ENCODE results near the gene ARHGEF4. TPM values are rescaled to one million over a fixed set of nuclear protein-coding genes. Genes with fewer than 3 reads are reported as not detected.

ARHGEF4 gene
- total RNA-seq, 2 experiments from 2014 or later = 4.2 to 4.3 TPM

DNA sequence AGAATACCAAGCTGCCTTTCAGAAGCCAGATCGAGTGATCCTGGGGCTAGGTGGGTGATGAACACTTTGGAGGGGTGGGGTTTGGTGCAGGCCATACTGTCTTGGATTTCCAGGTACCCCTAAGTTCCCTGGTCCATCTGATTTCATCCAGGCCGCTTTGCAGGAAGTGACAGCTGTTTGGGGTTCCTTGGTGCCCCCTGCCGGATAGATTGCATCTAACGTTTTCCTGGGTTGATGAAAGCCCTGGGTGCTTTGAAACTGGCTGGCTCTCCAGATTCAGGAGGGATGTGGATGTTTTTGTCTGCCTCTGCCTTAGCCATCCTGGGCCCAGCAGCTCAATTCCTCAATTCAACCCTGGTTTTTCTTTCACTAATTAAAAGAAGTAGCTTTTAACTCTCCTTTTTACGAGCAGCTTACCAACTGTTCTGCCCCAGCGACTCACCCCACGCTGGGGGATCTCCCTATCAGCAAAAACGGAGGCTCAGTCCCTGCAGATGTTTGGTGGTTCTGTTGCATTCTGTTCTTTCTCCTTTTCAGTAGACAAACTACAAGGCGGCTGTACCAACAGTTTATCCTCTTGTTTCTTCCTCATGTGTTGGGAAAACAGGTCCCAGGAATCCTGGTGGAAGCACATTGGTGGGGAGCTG lies 37.1 kb downstream of the ARHGEF4 start:
- no peaks in the 10 kb centered on the region for H3K9me3 Mint-ChIP-seq
- H3K27ac Mint-ChIP-seq = no peak overlapping the region
- ChIA-PET CTCF (interaction anchor here (0.6 to 12.6 kb wide), 24 partner anchors 11 to 167 kb away, joined by 3 to 241 read pairs (median 4); no protein-coding TSS in a partner anchor), POLR2A (no interaction called here)
- intact Hi-C loops (cut with micrococcal nuclease) = loop anchor here (1.0 kb wide), 1 partner anchor 77 kb away; no protein-coding TSS in a partner anchor
- no peak overlapping the region for H3K4me3 Mint-ChIP-seq
- peaks cover 2% of the 10 kb centered on the region for H3K4me1 Mint-ChIP-seq (ENCODE audit: low read depth)
- DNase-seq (peak; percentile 87), ATAC-seq (peak; percentile 90)
- peaks cover 9% of the 10 kb centered on the region for H3K27me3 Mint-ChIP-seq
- TF ChIP-seq, protein P1, sequence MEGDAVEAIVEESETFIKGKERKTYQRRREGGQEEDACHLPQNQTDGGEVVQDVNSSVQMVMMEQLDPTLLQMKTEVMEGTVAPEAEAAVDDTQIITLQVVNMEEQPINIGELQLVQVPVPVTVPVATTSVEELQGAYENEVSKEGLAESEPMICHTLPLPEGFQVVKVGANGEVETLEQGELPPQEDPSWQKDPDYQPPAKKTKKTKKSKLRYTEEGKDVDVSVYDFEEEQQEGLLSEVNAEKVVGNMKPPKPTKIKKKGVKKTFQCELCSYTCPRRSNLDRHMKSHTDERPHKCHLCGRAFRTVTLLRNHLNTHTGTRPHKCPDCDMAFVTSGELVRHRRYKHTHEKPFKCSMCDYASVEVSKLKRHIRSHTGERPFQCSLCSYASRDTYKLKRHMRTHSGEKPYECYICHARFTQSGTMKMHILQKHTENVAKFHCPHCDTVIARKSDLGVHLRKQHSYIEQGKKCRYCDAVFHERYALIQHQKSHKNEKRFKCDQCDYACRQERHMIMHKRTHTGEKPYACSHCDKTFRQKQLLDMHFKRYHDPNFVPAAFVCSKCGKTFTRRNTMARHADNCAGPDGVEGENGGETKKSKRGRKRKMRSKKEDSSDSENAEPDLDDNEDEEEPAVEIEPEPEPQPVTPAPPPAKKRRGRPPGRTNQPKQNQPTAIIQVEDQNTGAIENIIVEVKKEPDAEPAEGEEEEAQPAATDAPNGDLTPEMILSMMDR (IDR thresholded peaks at IDR 0.05) = peak; percentile 68
- no peaks in the 10 kb centered on the region for H3K36me3 Mint-ChIP-seq (ENCODE audit: low read depth)

DNA sequence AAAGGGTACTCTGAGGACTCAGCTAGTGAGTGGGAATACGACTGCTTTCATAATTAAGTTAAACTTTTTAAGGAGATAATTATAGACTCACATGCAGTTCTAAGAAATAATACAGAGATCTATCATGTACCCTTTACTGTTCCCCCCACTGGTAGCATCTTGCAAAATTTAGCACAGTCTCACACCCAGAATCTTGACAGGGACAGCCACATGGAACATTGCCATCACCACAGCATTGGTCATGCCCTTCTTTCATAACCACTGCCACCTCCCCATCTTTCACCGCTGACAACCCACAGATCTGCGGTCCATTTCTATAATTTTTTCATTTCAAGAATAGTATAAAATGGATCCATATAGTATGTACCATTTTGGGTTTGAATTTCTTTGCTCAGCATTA lies 37.8 kb downstream of the ARHGEF4 start:
- Mint-ChIP-seq H3K4me1 (ENCODE audit: low read depth) (peaks cover 2% of the 10 kb centered on the region), H3K36me3 (ENCODE audit: low read depth) (no peaks in the 10 kb centered on the region), H3K9me3 (no peaks in the 10 kb centered on the region), H3K4me3 (no peak overlapping the region), H3K27me3 (peaks cover 6% of the 10 kb centered on the region), H3K27ac (no peak overlapping the region)
- DNase-seq (no peak), ATAC-seq (no peak)
- TF ChIP-seq, protein P1 (IDR thresholded peaks at IDR 0.05) = no peak
- ChIA-PET CTCF (interaction anchor here (0.8 to 12.6 kb wide), 15 partner anchors 10 to 167 kb away, joined by 3 to 241 read pairs (median 6); no protein-coding TSS in a partner anchor), POLR2A (no interaction called here)
- intact Hi-C loops (cut with micrococcal nuclease) = no loop called here

DNA sequence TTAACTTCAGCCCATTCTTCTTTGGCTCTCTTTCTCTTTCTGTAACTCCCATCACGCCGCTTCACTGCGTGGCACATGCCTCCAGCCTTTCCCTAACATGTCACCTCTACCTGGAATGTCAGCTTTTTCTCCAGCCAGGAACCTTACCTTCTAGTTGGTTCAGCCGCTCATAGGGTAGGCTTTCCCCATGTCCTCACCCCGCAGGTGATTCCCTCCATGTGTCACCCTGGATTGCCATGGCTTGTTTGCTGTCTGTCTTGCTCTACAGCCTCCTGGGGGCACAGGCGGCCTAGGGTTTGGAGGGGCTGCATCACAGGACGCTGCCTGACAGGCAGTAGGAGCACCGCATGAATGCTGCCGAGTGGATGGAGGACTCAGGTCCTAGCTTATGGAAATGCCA lies 39.2 kb downstream of the ARHGEF4 start:
- TF ChIP-seq, protein P1 (IDR thresholded peaks at IDR 0.05) = no peak
- Mint-ChIP-seq H3K36me3 (ENCODE audit: low read depth) (no peaks in the 10 kb centered on the region), H3K4me1 (ENCODE audit: low read depth) (peaks cover 2% of the 10 kb centered on the region), H3K27ac (no peak overlapping the region), H3K4me3 (no peak overlapping the region), H3K9me3 (no peaks in the 10 kb centered on the region), H3K27me3 (peaks cover 6% of the 10 kb centered on the region)
- CTCF ChIA-PET = interaction anchor here (2.1 to 12.6 kb wide), 2 partner anchors 15 to 77 kb away, joined by 6 to 241 read pairs; no protein-coding TSS in a partner anchor
- intact Hi-C loops (cut with micrococcal nuclease) = no loop called here
- ATAC-seq (no peak), DNase-seq (no peak)
- POLR2A ChIA-PET = interaction anchor here (1.1 to 1.9 kb wide), 2 partner anchors 79 to 114 kb away, joined by 3 to 6 read pairs; no protein-coding TSS in a partner anchor

DNA sequence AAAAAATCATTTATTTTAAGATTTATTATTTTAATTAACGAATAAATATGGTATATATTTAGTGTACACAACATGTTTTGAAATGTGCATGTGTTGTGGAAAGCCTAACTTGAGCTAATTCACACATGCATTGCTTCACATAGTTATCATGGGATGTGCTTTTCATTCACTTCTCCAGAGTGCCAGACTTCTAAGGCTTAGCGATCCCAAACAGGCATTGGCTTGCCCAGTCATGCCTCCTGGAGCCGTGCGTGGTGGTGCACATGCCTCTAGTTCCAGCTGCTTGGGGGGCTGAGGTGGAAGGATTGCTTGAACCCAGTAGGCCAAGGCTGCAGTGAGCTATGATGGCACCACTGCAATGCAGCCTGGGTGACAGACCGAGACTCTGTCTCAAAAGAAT lies 40.5 kb downstream of the ARHGEF4 start:
- Mint-ChIP-seq H3K27me3 (peaks cover 6% of the 10 kb centered on the region), H3K27ac (no peak overlapping the region), H3K36me3 (ENCODE audit: low read depth) (no peaks in the 10 kb centered on the region), H3K9me3 (no peaks in the 10 kb centered on the region), H3K4me3 (no peak overlapping the region), H3K4me1 (ENCODE audit: low read depth) (peaks cover 2% of the 10 kb centered on the region)
- intact Hi-C loops (cut with micrococcal nuclease) = no loop called here
- DNase-seq = no peak
- ChIA-PET CTCF (interaction anchor here (12.6 kb wide), 1 partner anchor 79 kb away, joined by 241 read pairs; no protein-coding TSS in a partner anchor), POLR2A (interaction anchor here (1.9 kb wide), 1 partner anchor 80 kb away, joined by 6 read pairs; no protein-coding TSS in a partner anchor)
- TF ChIP-seq, protein P1 (IDR thresholded peaks at IDR 0.05) = no peak
- ATAC-seq = no peak

DNA sequence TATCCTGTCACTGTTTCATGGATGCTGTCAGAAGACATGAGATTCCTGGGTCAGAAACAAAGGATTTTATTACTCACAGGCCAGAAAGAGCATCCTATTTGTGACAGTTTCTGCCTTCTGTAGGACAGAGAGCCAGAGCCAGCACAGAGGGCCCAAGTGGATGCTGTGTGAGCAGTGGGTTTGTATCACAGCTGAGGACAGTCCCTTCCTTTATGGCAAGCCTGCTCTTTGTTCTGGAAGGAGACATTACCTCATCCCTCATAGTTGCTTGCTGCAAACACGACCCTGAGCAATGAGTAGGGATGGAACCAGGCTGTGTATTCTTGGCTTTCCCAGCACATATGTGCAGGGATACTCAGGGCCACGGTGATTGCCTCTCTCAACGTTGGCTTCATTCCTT lies 41.6 kb downstream of the ARHGEF4 start:
- TF ChIP-seq, protein P1 (IDR thresholded peaks at IDR 0.05) = no peak
- H3K27ac Mint-ChIP-seq = no peak overlapping the region
- DNase-seq (no peak), ATAC-seq (no peak)
- CTCF ChIA-PET = interaction anchor here (12.6 kb wide), 1 partner anchor 80 kb away, joined by 241 read pairs; no protein-coding TSS in a partner anchor
- POLR2A ChIA-PET = no interaction called here
- H3K9me3 Mint-ChIP-seq = no peaks in the 10 kb centered on the region
- no peaks in the 10 kb centered on the region for H3K36me3 Mint-ChIP-seq (ENCODE audit: low read depth)
- H3K4me1 Mint-ChIP-seq (ENCODE audit: low read depth) = peaks cover 2% of the 10 kb centered on the region
- intact Hi-C loops (cut with micrococcal nuclease) = no loop called here
- no peak overlapping the region for H3K4me3 Mint-ChIP-seq
- peaks cover 6% of the 10 kb centered on the region for H3K27me3 Mint-ChIP-seq

Data from activated CD8-positive, alpha-beta T cell treated with anti-CD3 and anti-CD28 coated beads for 36 hours (primary cell).